ENCODE results near the gene SLC12A7.

The SLC12A7 gene

GRCh38 chr5:1077491-1078020 lies 34.3 kb downstream of the SLC12A7 start:
- no peak for DNase-seq (ENCODE audit: low spot score)

- DNase-seq (ENCODE audit: low spot score): no peak
Measured at GRCh38 chr5:1077026-1077425, 34.8 kb downstream of the SLC12A7 start.

- no peak for DNase-seq (ENCODE audit: low spot score)
Measured at GRCh38 chr5:1076406-1076805, 35.5 kb downstream of the SLC12A7 start.

- no peak for DNase-seq (ENCODE audit: low spot score)
Measured at GRCh38 chr5:1075931-1076330, 35.9 kb downstream of the SLC12A7 start.

- no peak for DNase-seq (ENCODE audit: low spot score)
Measured at GRCh38 chr5:1075555-1075881, 36.3 kb downstream of the SLC12A7 start.

GRCh38 chr5:1074816-1075554 lies 36.9 kb downstream of the SLC12A7 start:
- no peak for DNase-seq (ENCODE audit: low spot score)

GRCh38 chr5:1074226-1074625 lies 37.6 kb downstream of the SLC12A7 start:
- no peak for DNase-seq (ENCODE audit: low spot score)

- no peak for DNase-seq (ENCODE audit: low spot score)
Measured at GRCh38 chr5:1073239-1074102, 38.4 kb downstream of the SLC12A7 start.

GRCh38 chr5:1069720-1070088 lies 42.2 kb downstream of the SLC12A7 start:
- no peak for DNase-seq (ENCODE audit: low spot score)

- DNase-seq (ENCODE audit: low spot score): no peak
Measured at GRCh38 chr5:1068895-1069719, 42.8 kb downstream of the SLC12A7 start.

GRCh38 chr5:1068204-1068894 lies 43.5 kb downstream of the SLC12A7 start:
- DNase-seq (ENCODE audit: low spot score): no peak

- DNase-seq (ENCODE audit: low spot score): no peak
Measured at GRCh38 chr5:1067141-1068121, 44.4 kb downstream of the SLC12A7 start.

GRCh38 chr5:1066676-1067075 lies 45.2 kb downstream of the SLC12A7 start:
- DNase-seq (ENCODE audit: low spot score): no peak

- no peak for DNase-seq (ENCODE audit: low spot score)
Measured at GRCh38 chr5:1065891-1066650, 45.8 kb downstream of the SLC12A7 start.

GRCh38 chr5:1065143-1065750 lies 46.6 kb downstream of the SLC12A7 start:
- DNase-seq (ENCODE audit: low spot score): no peak

GRCh38 chr5:1064383-1065142 lies 47.3 kb downstream of the SLC12A7 start:
- DNase-seq (ENCODE audit: low spot score): no peak

- DNase-seq (ENCODE audit: low spot score): no peak
Measured at GRCh38 chr5:1063661-1064382, 48.0 kb downstream of the SLC12A7 start.
